HUES48 (cell line): ENCODE results near the gene CHMP3.
"Not testable (repeated sequence)": the region's sequence is repeated elsewhere in the genome, so short reads cannot be mapped to it uniquely, and the experiment has no call there.

ENCODE experiments used
- H3K27ac ChIP-seq: one replicate; pipeline ENCODE4 v1.7.0; 2013; ENCODE audit warnings: low read depth, low read length, inconsistent platforms
- H3K27me3 ChIP-seq: 2 replicates; pipeline ENCODE4 v1.6.1; 2013; ENCODE audit warnings: mild to moderate bottlenecking, low read length; ENCODE audit not compliant: control insufficient read depth, insufficient read depth
- H3K36me3 ChIP-seq: 2 replicates; pipeline ENCODE4 v1.6.1; 2013; ENCODE audit warnings: low read length; ENCODE audit not compliant: control insufficient read depth, insufficient read depth
- H3K4me1 ChIP-seq: 2 replicates; pipeline ENCODE4 v1.6.1; 2013; ENCODE audit warnings: mild to moderate bottlenecking, low read length; ENCODE audit not compliant: control insufficient read depth, insufficient read depth
- H3K4me3 ChIP-seq: 2 replicates; pipeline ENCODE4 v1.5.1; 2013; ENCODE audit warnings: mild to moderate bottlenecking, low read depth, low read length
- H3K9ac ChIP-seq: 2 replicates; pipeline ENCODE4 v1.6.1; 2013; ENCODE audit warnings: mild to moderate bottlenecking, low read depth, low read length, moderate library complexity
- H3K9me3 ChIP-seq: 2 replicates; pipeline ENCODE4 v1.6.1; 2013; ENCODE audit warnings: low read length; ENCODE audit not compliant: control insufficient read depth, insufficient read depth

Gene CHMP3

GRCh38 chr2:86510436-86510933, 52.8 kb downstream of the CHMP3 start:
- Histone ChIP-seq H3K9me3 (no peaks in the 10 kb centered on the region), H3K4me1 (no peaks in the 10 kb centered on the region), H3K36me3 (peaks cover 14% of the 10 kb centered on the region), H3K4me3 (no peak overlapping the region), H3K27me3 (no peaks in the 10 kb centered on the region), H3K9ac (no peak overlapping the region), H3K27ac (no peak overlapping the region)

DNA sequence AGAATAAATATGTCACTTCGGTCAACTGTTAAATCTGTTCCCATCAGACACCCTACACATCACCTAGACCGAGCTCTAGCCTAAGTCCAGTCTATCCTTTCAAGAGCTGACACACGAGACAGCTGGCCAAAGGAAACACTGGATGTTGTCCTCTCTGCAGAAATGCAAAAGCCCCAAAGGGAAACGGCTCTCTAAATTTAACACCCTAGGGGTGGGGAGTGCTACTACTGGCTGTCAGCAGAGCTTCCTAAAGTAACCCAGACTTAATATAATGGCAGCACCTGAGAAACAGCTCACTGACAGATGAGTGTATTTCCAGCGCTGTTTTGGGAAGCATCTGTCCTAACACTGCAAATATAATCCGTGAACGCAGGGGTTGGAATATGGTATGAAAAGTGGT, 55.6 kb downstream of the CHMP3 start:
- no peaks in the 10 kb centered on the region for H3K27me3 ChIP-seq
- H3K27ac ChIP-seq: no peak overlapping the region
- H3K4me3 ChIP-seq: no peak overlapping the region
- H3K36me3 ChIP-seq: peaks cover 23% of the 10 kb centered on the region
- no peaks in the 10 kb centered on the region for H3K9me3 ChIP-seq
- no peak overlapping the region for H3K9ac ChIP-seq
- H3K4me1 ChIP-seq: no peaks in the 10 kb centered on the region

DNA sequence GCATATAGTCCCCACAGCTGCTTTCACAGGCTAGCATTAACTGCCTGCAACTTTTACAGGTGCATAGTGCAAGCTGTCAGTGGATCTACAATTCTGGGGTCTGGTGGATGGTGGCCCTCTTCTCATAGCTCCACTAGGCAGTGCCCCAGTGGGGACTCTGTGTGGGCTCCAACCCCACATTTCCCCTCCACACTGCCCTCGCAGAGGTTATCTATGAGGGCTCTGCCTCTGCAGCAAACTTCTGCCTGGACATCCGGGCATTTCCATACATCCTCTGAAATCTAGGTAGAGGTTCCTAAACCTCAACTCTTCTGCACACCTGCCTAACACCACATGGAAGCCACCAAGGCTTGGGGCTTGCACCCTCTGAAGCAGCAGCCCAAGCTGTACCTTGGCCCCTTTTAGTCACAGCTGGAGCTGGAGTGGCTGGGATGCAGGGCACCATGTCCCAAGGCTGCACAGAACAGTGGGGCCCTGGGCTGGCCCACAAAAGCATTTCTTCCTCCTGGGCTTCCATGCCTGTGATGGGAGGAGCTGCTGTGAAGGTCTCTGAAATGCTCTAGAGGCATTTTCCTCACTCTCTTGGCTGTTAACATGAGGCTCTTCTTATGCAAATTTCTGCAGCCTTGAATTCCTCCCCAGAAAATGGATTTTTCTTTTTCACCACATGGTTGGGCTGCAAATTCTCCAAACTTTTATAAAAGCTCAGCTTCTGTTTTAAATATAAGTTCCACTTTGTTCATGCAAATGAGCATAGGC, 62.7 kb downstream of the CHMP3 start:
- H3K4me1 ChIP-seq: no peaks in the 10 kb centered on the region
- peaks cover 32% of the 10 kb centered on the region for H3K9me3 ChIP-seq
- H3K36me3 ChIP-seq: peaks cover 50% of the 10 kb centered on the region
- no peaks in the 10 kb centered on the region for H3K27me3 ChIP-seq
- H3K27ac ChIP-seq: no peak overlapping the region
- H3K4me3 ChIP-seq: no peak overlapping the region
- no peak overlapping the region for H3K9ac ChIP-seq

- Histone ChIP-seq H3K36me3 (peaks cover 41% of the 10 kb centered on the region), H3K27ac (no peak overlapping the region), H3K4me1 (no peaks in the 10 kb centered on the region), H3K9me3 (peaks cover 33% of the 10 kb centered on the region), H3K4me3 (no peak overlapping the region), H3K9ac (no peak overlapping the region), H3K27me3 (no peaks in the 10 kb centered on the region)
These were observed 63.9 kb downstream of the CHMP3 start for GRCh38 chr2:86499326-86499725.

- H3K27me3 ChIP-seq: no peaks in the 10 kb centered on the region
- H3K36me3 ChIP-seq: peaks cover 43% of the 10 kb centered on the region
- no peaks in the 10 kb centered on the region for H3K4me1 ChIP-seq
- H3K4me3 ChIP-seq: no peak overlapping the region
- peaks cover 33% of the 10 kb centered on the region for H3K9me3 ChIP-seq
- H3K27ac ChIP-seq: no peak overlapping the region
- no peak overlapping the region for H3K9ac ChIP-seq
These were observed 64.6 kb downstream of the CHMP3 start for GRCh38 chr2:86498468-86499260.

- H3K9ac ChIP-seq, H3K27me3 ChIP-seq, H3K4me1 ChIP-seq, H3K4me3 ChIP-seq, H3K27ac ChIP-seq: not testable (repeated sequence)
- H3K9me3 ChIP-seq: peaks cover 33% of the 10 kb centered on the region
- peaks cover 65% of the 10 kb centered on the region for H3K36me3 ChIP-seq
These were observed 66.9 kb downstream of the CHMP3 start for GRCh38 chr2:86496391-86496790.

DNA sequence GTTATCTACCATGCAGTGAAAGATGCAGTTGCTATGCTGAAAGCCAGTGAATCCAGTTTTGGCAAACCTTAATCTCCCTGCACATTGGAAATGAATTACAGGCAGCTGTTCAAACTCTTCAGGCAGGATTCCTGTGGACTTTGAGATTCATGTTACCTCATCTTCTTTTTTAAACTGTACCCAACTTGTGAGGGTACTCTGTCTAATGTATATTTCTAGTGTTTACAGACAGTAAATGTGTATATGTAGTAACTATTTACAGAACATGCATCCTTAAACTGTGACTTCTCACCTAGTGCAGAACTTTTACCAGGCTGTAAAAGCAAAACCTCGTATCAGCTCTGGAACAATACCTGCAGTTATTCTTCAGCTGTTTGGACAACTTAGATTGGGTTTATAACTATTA, 71.2 kb downstream of the CHMP3 start:
- no peaks in the 10 kb centered on the region for H3K4me1 ChIP-seq
- H3K27me3 ChIP-seq: no peaks in the 10 kb centered on the region
- no peak overlapping the region for H3K9ac ChIP-seq
- H3K27ac ChIP-seq: no peak overlapping the region
- H3K4me3 ChIP-seq: no peak overlapping the region
- peaks cover 6% of the 10 kb centered on the region; the same call in 1 of the 2 replicates for H3K9me3 ChIP-seq
- peaks cover 75% of the 10 kb centered on the region for H3K36me3 ChIP-seq

- Histone ChIP-seq H3K9me3 (peaks cover 2% of the 10 kb centered on the region; the same call in 1 of the 2 replicates), H3K9ac (no peak overlapping the region), H3K27me3 (no peaks in the 10 kb centered on the region), H3K36me3 (peaks cover 75% of the 10 kb centered on the region), H3K4me3 (no peak overlapping the region), H3K27ac (no peak overlapping the region), H3K4me1 (no peaks in the 10 kb centered on the region)
These were observed 72.2 kb downstream of the CHMP3 start for GRCh38 chr2:86491088-86491487.

GRCh38 chr2:86490245-86490644, 73.0 kb downstream of the CHMP3 start:
- Histone ChIP-seq H3K4me3 (no peak overlapping the region), H3K9ac (no peak overlapping the region), H3K36me3 (peaks cover 83% of the 10 kb centered on the region), H3K9me3 (no peaks in the 10 kb centered on the region), H3K4me1 (no peaks in the 10 kb centered on the region), H3K27me3 (no peaks in the 10 kb centered on the region), H3K27ac (no peak overlapping the region)

DNA sequence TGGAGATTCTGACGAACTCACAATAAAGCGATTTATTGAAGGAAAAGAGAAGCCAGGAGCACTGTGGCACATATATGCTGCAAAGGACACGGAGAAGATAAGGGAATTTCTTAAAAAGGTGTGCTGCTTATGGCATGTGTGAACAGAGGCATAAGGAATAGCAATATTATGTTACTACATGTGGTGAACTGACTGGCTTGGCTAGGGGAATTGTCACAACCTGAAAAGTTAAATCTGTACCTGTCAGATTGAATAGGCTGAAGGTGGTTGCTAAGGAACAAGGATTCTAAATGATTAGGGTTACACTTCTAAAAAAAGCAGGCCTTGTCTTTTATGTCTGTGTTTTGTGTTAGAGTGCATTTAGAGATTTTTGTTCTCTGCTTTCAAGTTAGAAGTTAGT, 73.7 kb downstream of the CHMP3 start:
- no peak overlapping the region for H3K4me3 ChIP-seq
- H3K27me3 ChIP-seq: no peaks in the 10 kb centered on the region
- no peaks in the 10 kb centered on the region for H3K9me3 ChIP-seq
- peaks cover 90% of the 10 kb centered on the region for H3K36me3 ChIP-seq
- no peak overlapping the region for H3K9ac ChIP-seq
- no peaks in the 10 kb centered on the region for H3K4me1 ChIP-seq
- no peak overlapping the region for H3K27ac ChIP-seq
